Breast epithelium (tissue), 3 donors: Measurements from ENCODE around the gene PML.

Experiments
- POLR2A ChIP-seq: fragments of 450-650 bp; IDR thresholded peaks from one replicate; pipeline ENCODE4 v1.6.1; 2016; ENCODE audit warnings: antibody characterized with exemption, mild to moderate bottlenecking, moderate library complexity
- TF ChIP-seq, protein P1 (sequence below), 3 donors: fragments of 450-650 bp; IDR thresholded peaks; one replicate each; pipeline ENCODE4 v1.5.1; 2016 to 2017; ENCODE audit warnings: antibody characterized with exemption in 3 of 3, mild to moderate bottlenecking in 3 of 3, moderate library complexity in 3 of 3

DNA sequence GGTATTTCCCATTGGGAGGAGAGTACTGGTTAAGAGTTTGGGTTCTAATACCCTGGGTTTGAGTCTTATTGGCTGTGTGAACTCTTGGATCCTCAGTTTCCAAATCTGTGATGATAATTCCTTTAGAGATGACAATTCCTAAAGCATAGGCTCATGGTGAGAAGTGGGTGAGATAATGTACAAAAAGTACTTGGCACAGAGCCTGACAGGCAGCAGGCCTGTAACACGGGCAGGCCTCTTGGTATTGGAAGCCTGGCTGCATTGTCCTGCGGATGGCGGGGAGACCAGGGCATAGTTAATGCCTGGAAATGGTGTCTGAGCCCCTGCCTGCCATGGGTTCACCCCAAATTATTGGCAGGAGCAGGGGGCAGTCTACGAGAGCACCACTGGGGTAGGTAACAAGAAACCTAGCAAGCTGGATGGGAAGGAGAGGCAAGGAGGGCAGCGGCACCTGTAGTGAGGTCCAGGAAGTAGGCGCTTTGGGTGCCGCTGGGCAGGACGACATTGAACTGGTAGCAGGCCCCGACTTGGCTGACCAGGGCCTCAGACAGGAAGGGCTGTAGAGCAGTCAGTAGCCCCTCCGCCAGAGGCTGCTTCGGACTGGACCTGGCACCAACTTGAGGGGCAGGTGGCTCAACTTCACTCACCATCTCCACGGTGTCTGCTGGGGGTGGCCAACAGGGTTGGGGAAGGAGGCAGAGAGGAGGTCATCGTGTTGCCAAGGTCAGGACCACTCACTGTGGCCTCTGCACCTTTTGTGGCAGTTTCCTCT, 10.1 kb upstream of the PML start:
- TF ChIP-seq, protein P1, sequence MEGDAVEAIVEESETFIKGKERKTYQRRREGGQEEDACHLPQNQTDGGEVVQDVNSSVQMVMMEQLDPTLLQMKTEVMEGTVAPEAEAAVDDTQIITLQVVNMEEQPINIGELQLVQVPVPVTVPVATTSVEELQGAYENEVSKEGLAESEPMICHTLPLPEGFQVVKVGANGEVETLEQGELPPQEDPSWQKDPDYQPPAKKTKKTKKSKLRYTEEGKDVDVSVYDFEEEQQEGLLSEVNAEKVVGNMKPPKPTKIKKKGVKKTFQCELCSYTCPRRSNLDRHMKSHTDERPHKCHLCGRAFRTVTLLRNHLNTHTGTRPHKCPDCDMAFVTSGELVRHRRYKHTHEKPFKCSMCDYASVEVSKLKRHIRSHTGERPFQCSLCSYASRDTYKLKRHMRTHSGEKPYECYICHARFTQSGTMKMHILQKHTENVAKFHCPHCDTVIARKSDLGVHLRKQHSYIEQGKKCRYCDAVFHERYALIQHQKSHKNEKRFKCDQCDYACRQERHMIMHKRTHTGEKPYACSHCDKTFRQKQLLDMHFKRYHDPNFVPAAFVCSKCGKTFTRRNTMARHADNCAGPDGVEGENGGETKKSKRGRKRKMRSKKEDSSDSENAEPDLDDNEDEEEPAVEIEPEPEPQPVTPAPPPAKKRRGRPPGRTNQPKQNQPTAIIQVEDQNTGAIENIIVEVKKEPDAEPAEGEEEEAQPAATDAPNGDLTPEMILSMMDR (IDR thresholded peaks at IDR 0.05), result no peak
- TF ChIP-seq POLR2A, result no peak
